Activated naive CD8-positive, alpha-beta T cell treated with anti-CD3 and anti-CD28 coated beads, Interleukin-2, amount 10 ng/mL, durations not matched to agents 7 days and 5 days (primary cell): ENCODE data around the gene ENPP3. TPM values are rescaled to one million over a fixed set of nuclear protein-coding genes. Genes with fewer than 3 reads are reported as not detected.
"Not testable (repeated sequence)": the region's sequence is repeated elsewhere in the genome, so short reads cannot be mapped to it uniquely, and the experiment has no call there.

Experiments used
- ATAC-seq: fragments of 150-1000 bp; cut with Tn5 transposase; one replicate; pipeline ENCODE4 v1.10.0; 2021; ENCODE audit warnings: low read depth, moderate library complexity
- POLR2A ChIA-PET: fragments of 350-600 bp; sonication (Branson Sonifier 250); formaldehyde crosslinking; loops from one replicate; lab custom pipeline; 2021; ENCODE audit warnings: antibody characterized with exemption; lab: Charles Lee
- DNase-seq: peaks from one replicate; pipeline ENCODE4 v3.0.0; 2021
- H3K27ac Mint-ChIP-seq: one replicate; pipeline ENCODE4 v1.8.0; 2022; ENCODE audit warnings: mild to moderate bottlenecking, mixed read lengths
- H3K27me3 Mint-ChIP-seq: one replicate; pipeline ENCODE4 v1.8.0; 2022; ENCODE audit warnings: mild to moderate bottlenecking, moderate library complexity, mixed read lengths
- H3K36me3 Mint-ChIP-seq: one replicate; pipeline ENCODE4 v1.8.0; 2021; ENCODE audit warnings: mild to moderate bottlenecking, mixed read lengths
- H3K4me1 Mint-ChIP-seq: one replicate; pipeline ENCODE4 v1.8.0; 2021; ENCODE audit warnings: mixed read lengths
- H3K4me3 Mint-ChIP-seq: one replicate; pipeline ENCODE4 v1.8.0; 2022; ENCODE audit warnings: mild to moderate bottlenecking, moderate library complexity, mixed read lengths
- H3K9me3 Mint-ChIP-seq: one replicate; pipeline ENCODE4 v1.8.0; 2021; ENCODE audit warnings: mixed read lengths
- total RNA-seq, 2 experiments: library from RNA; stranded (reverse); gene quantifications; one replicate each; pipeline ENCODE4 v1.2.3, GENCODE V29; 2021

Gene ENPP3
- total RNA-seq, 2 experiments from 2014 or later: 0.36 to 0.96 TPM

DNA sequence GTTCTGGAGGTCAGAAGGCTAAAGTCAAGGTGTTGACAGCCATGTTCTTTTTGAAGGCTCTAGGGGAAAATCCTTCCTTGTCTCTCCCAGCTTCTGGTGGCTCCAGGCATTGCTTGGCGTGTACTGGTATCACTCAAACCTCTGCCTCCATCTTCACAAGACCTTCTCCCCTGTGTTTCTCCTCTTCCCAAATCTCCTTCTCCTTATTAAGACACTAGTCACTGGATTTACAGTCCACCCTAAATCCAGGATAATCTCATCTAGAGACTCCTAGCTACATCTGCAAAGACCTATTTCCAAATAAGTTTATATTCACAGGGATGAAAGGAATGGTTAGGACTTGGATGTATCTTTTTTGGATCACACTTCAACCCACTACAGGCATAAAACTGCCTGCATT lies 99.7 kb downstream of the ENPP3 start:
- no peak overlapping the region for H3K4me3 Mint-ChIP-seq
- DNase-seq (no peak), ATAC-seq (no peak)
- POLR2A ChIA-PET: no interaction called here
- H3K36me3 Mint-ChIP-seq: no peaks in the 10 kb centered on the region
- H3K9me3 Mint-ChIP-seq: no peaks in the 10 kb centered on the region
- H3K27me3 Mint-ChIP-seq: peaks cover 9% of the 10 kb centered on the region
- no peak overlapping the region for H3K27ac Mint-ChIP-seq
- H3K4me1 Mint-ChIP-seq: no peaks in the 10 kb centered on the region

DNA sequence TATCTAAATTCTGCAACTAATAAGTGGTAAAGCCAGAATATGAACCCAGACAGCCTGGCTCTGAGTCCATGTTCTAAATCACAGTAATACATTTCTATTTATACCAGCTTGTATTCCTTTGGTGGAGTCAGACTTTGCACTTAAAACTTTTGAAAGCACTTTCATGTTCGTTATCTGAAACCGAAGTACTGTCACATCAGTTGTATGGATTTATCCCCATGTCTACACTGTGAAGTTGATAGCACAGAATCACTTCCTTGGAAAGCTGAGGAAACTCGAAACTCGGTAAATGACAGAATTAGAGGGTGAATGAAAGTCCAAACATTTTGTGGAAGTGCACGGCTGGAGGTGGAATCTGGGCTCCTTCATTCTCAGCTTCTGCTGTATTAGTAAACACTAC lies 102.0 kb downstream of the ENPP3 start:
- no peak overlapping the region for H3K4me3 Mint-ChIP-seq
- H3K9me3 Mint-ChIP-seq: no peaks in the 10 kb centered on the region
- H3K27me3 Mint-ChIP-seq: peaks cover 13% of the 10 kb centered on the region
- H3K27ac Mint-ChIP-seq: no peak overlapping the region
- no peak for ATAC-seq
- POLR2A ChIA-PET: no interaction called here
- DNase-seq: no peak
- H3K4me1 Mint-ChIP-seq: no peaks in the 10 kb centered on the region
- H3K36me3 Mint-ChIP-seq: no peaks in the 10 kb centered on the region

DNA sequence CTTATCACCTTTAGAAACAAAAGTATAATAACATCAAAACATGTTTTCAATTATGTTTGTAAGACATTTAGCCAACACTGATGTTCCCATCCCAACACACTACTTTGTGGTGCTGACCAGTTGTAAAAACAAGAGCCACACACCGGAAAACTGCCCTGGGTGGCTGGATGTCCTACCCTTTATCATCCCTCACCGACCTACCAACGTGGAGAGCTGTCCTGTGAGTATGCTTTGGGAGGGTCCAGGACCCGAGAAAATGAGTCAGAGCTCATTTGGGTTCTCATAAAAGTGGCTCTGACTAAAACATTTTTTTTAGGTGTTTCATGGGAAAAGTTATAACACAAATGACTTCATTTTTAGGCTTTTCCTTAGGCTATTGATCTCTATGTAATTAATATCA lies 103.1 kb downstream of the ENPP3 start:
- no peaks in the 10 kb centered on the region for H3K4me1 Mint-ChIP-seq

GRCh38 chr6:131741688-131742393 lies 104.7 kb downstream of the ENPP3 start:
- no peaks in the 10 kb centered on the region for H3K4me1 Mint-ChIP-seq
- no peak overlapping the region for H3K27ac Mint-ChIP-seq
- no peaks in the 10 kb centered on the region for H3K9me3 Mint-ChIP-seq
- no peak for DNase-seq
- ATAC-seq: no peak
- H3K27me3 Mint-ChIP-seq: peaks cover 14% of the 10 kb centered on the region
- H3K36me3 Mint-ChIP-seq: no peaks in the 10 kb centered on the region
- H3K4me3 Mint-ChIP-seq: no peak overlapping the region
- POLR2A ChIA-PET: no interaction called here

More for the DNA sequence above, 103.1 kb downstream of the ENPP3 start:
- DNase-seq (no peak), ATAC-seq (no peak)
- peaks cover 18% of the 10 kb centered on the region for H3K27me3 Mint-ChIP-seq
- no peaks in the 10 kb centered on the region for H3K36me3 Mint-ChIP-seq
- no peaks in the 10 kb centered on the region for H3K9me3 Mint-ChIP-seq
- POLR2A ChIA-PET: no interaction called here
- H3K27ac Mint-ChIP-seq: no peak overlapping the region
- no peak overlapping the region for H3K4me3 Mint-ChIP-seq

DNA sequence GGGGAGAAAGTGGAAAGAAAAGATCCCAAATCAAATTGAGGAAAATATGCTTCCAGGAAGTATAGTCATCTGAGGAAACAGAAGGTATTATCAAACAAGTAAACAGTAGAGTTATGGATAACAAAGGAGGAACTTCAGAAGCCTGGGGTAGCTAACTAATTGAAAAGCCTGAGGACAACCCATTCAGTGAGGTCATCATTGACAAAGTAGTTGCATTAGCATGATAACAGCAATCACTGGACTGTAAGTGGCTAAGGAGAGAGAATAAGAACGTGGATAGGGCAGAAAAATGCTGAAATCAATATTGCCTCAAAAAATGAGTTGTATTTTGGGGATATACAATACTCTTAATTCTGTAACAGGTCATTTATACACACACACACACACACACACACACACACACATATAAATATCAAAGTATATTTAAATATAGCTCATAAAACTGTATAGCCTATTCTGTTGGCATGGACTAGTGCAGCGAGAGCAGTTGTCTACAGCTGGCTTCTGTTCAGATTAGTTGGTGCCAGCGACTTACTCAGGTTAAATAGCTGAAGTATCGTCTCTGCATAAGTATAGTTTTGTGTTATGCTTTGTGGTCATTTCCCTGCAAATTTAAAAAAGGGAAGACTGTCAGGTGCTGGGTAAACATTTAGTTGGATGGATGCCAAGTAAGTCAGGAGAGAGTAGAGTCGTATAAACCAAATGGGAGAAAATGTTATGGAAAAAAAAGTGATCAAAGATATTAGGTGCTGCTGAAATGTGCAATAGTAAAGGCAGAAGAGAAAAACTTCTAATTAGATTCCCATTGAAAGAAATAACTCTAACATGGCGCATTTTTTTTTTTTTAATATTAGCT lies 107.6 kb downstream of the ENPP3 start:
- Mint-ChIP-seq H3K27me3 (peaks cover 13% of the 10 kb centered on the region), H3K9me3 (no peaks in the 10 kb centered on the region), H3K4me1 (no peaks in the 10 kb centered on the region), H3K36me3 (no peaks in the 10 kb centered on the region), H3K27ac (no peak overlapping the region), H3K4me3 (no peak overlapping the region)
- POLR2A ChIA-PET: no interaction called here
- DNase-seq (no peak), ATAC-seq (no peak)

- Mint-ChIP-seq H3K27me3 (peaks cover 13% of the 10 kb centered on the region), H3K4me1 (no peaks in the 10 kb centered on the region), H3K9me3 (no peaks in the 10 kb centered on the region), H3K27ac (no peak overlapping the region), H3K4me3 (no peak overlapping the region), H3K36me3 (no peaks in the 10 kb centered on the region)
- no peak for ATAC-seq
- no peak for DNase-seq
- POLR2A ChIA-PET: no interaction called here
Measured at GRCh38 chr6:131745476-131745875, 108.4 kb downstream of the ENPP3 start.

- no peaks in the 10 kb centered on the region for H3K9me3 Mint-ChIP-seq
- H3K4me1 Mint-ChIP-seq: no peaks in the 10 kb centered on the region
- no peak overlapping the region for H3K4me3 Mint-ChIP-seq
- H3K27me3 Mint-ChIP-seq: peaks cover 8% of the 10 kb centered on the region
- H3K27ac Mint-ChIP-seq: no peak overlapping the region
- DNase-seq: no peak
- H3K36me3 Mint-ChIP-seq: no peaks in the 10 kb centered on the region
- POLR2A ChIA-PET: no interaction called here
- ATAC-seq: no peak
Measured at GRCh38 chr6:131747821-131748353, 110.8 kb downstream of the ENPP3 start.

- no peaks in the 10 kb centered on the region for H3K9me3 Mint-ChIP-seq
- POLR2A ChIA-PET: no interaction called here
Measured at GRCh38 chr6:131749023-131749422, 111.9 kb downstream of the ENPP3 start.

DNA sequence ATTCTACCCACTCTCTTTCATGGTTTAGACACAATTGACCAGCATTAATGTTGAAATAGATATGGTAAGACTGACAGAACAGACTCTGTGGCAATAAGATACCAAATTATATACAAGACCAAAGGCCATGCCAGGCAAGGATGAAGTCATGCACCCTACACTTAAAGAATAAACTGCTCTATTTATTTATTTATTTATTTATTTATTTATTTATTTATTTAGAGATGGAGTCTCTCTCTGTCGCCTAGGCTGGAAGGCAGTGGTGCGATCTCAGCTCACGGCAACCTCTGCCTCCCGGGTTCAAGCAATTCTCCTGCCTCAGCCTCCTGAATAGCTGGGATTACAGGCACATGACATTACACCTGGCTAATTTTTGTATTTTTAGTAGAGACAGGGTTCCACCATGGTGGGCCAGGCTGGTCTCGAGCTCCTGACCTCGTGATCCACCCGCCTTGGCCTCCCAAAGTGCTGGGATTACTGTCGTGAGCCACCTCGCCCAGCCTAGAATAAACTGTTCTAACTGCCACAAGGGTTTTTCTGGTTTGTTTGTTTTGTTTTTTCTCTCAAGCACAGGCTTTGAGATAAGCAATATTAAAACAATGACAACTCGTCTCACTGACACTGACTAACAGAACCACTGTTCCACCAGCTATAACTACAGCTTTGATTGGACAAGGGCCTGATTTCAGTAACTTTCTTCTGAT lies 114.1 kb downstream of the ENPP3 start:
- H3K4me3 Mint-ChIP-seq, H3K9me3 Mint-ChIP-seq, ATAC-seq, POLR2A ChIA-PET, H3K27ac Mint-ChIP-seq, H3K36me3 Mint-ChIP-seq, DNase-seq, H3K4me1 Mint-ChIP-seq: not testable (repeated sequence)
- H3K27me3 Mint-ChIP-seq: peaks cover 15% of the 10 kb centered on the region

More at GRCh38 chr6:131749023-131749422, 111.9 kb downstream of the ENPP3 start:
- H3K27ac Mint-ChIP-seq: no peak overlapping the region
- H3K27me3 Mint-ChIP-seq: peaks cover 13% of the 10 kb centered on the region
- ATAC-seq: no peak
- no peaks in the 10 kb centered on the region for H3K36me3 Mint-ChIP-seq
- DNase-seq: no peak
- no peak overlapping the region for H3K4me3 Mint-ChIP-seq
- H3K4me1 Mint-ChIP-seq: no peaks in the 10 kb centered on the region

GRCh38 chr6:131754088-131754487 lies 117.0 kb downstream of the ENPP3 start:
- Mint-ChIP-seq H3K36me3 (no peaks in the 10 kb centered on the region), H3K4me1 (no peaks in the 10 kb centered on the region), H3K4me3 (no peak overlapping the region), H3K27me3 (peaks cover 21% of the 10 kb centered on the region), H3K9me3 (no peaks in the 10 kb centered on the region), H3K27ac (no peak overlapping the region)
- no peak for DNase-seq
- ATAC-seq: no peak
- POLR2A ChIA-PET: no interaction called here

- ATAC-seq (no peak), DNase-seq (no peak)
- Mint-ChIP-seq H3K9me3 (no peaks in the 10 kb centered on the region), H3K4me3 (no peak overlapping the region), H3K4me1 (no peaks in the 10 kb centered on the region), H3K27me3 (peaks cover 21% of the 10 kb centered on the region), H3K27ac (no peak overlapping the region), H3K36me3 (no peaks in the 10 kb centered on the region)
- POLR2A ChIA-PET: no interaction called here
Measured at GRCh38 chr6:131754715-131755567, 117.8 kb downstream of the ENPP3 start.

DNA sequence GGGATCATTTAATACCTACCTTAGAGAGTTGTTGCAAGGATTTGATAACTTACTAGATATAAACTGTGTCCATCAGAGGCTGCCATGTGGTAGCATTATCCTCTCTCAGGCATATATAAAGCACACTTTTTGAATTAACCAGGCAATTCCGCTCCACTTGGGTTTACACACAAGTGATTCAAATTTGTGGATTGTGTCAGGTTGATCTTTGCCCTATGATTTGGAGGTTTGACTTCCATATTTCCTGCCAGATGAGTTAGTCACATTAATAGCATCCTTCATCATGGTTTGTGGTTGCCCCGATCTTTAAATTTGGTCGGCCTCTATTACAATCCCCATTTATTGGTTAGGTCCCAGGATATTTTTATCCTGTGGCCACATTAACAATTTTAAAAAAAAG lies 118.5 kb downstream of the ENPP3 start:
- Mint-ChIP-seq H3K9me3 (no peaks in the 10 kb centered on the region), H3K4me1 (no peaks in the 10 kb centered on the region), H3K27me3 (peaks cover 21% of the 10 kb centered on the region), H3K36me3 (no peaks in the 10 kb centered on the region), H3K27ac (no peak overlapping the region), H3K4me3 (no peak overlapping the region)
- POLR2A ChIA-PET: no interaction called here
- ATAC-seq: no peak
- no peak for DNase-seq

DNA sequence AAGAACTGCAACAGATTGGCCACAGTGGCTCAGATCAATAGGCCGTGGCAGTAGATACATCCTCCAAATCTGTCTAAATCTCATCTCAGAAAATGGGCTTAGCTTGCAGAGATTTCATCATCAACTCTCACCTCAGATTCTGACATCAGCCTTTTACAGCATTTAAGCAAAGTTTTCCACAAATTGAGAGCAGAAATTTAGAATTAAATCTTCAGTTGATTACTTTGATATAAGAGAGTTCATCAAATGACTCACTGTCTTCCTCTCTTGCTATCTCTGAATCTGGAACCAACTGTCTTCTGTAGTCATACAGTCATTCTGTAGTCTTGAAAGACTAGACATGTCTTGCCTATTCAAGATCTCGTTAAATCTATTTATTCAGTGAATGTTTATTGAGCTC lies 118.9 kb downstream of the ENPP3 start:
- no peaks in the 10 kb centered on the region for H3K4me1 Mint-ChIP-seq
- peaks cover 21% of the 10 kb centered on the region for H3K27me3 Mint-ChIP-seq
- H3K9me3 Mint-ChIP-seq: no peaks in the 10 kb centered on the region
- POLR2A ChIA-PET: no interaction called here
- H3K27ac Mint-ChIP-seq: no peak overlapping the region
- no peaks in the 10 kb centered on the region for H3K36me3 Mint-ChIP-seq
- ATAC-seq: no peak
- DNase-seq: no peak
- no peak overlapping the region for H3K4me3 Mint-ChIP-seq
